ENCODE results near the gene U2SURP. TPM values are rescaled to one million over a fixed set of nuclear protein-coding genes. Genes with fewer than 3 reads are reported as not detected.

The U2SURP gene
- total RNA-seq, 1 experiment from 2014 or later, result 168 TPM

DNA sequence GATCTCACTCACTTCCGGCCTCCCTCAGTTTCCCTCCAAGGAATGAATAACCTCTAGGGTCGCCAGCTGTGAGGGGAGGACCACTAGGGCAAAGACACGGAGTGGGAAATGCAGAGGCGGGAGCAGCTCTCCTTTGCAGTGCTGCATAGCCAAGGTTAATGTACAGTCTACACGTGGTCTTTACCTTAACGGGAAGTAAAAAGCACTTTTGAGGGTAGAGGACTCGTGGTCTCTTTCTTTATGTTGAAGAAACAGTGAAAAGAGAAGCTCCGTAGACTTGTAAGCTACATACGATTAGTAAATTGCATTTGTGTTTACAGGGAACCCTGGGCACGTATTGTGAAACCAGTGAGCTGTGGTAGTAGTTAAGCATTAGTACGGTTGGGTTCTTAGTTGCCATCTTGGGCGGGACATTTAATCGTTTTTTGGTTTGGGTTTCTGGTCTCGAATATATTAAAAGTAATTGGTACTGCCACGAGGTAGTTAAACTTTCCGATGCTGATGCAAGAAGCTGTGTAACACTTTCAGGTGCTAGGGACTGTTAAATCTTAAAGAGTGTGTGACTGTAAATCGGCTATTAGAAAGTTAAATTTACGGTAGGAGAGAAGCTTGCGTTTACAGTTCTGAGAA, 828 bp downstream of the U2SURP start:
- Histone ChIP-seq H2BK120ac (ENCODE audit: low read depth, low read length, poor library complexity, severe bottlenecking) (no peak overlapping the region), H3K79me2 (ENCODE audit: insufficient read depth, low read length) (peaks cover 41% of the 10 kb centered on the region; the same call in 1 of the 2 replicates), H2BK12ac (ENCODE audit: insufficient read length, low read depth, low read length) (no peak overlapping the region), H2BK20ac (ENCODE audit: low read depth, low read length, poor library complexity, severe bottlenecking) (no peak overlapping the region), H3K27me3 (ENCODE audit: insufficient read depth, low read length) (no peaks in the 10 kb centered on the region), H3K18ac (ENCODE audit: insufficient read length, low read depth, low read length) (peak overlapping the region; percentile 87), H3K27ac (ENCODE audit: insufficient read length, low read depth, low read length) (peak overlapping the region; percentile 91), H3K4me1 (ENCODE audit: insufficient read depth, low read length) (no peaks in the 10 kb centered on the region), H4K5ac (ENCODE audit: insufficient read length, low read depth, low read length) (peak overlapping the region; percentile 87), H3K4ac (ENCODE audit: low read depth, low read length) (peak overlapping the region; percentile 24; the same call in 1 of the 2 replicates), H3K9ac (ENCODE audit: extremely low read depth, insufficient read length, low read length) (peak overlapping the region; percentile 98), H2AK5ac (ENCODE audit: insufficient read length, low read length) (no peak overlapping the region), H3K4me2 (ENCODE audit: insufficient read depth, insufficient read length, low read length) (peak overlapping the region; percentile 98), H4K20me1 (ENCODE audit: control insufficient read depth, insufficient read depth, insufficient read length) (no peaks in the 10 kb centered on the region), H3T11ph (ENCODE audit: low read length) (no peak overlapping the region), H3K23me2 (ENCODE audit: insufficient read length, low read depth, low read length, poor library complexity, severe bottlenecking) (peaks cover 14% of the 10 kb centered on the region), H2BK15ac (ENCODE audit: low read depth, low read length) (no peak overlapping the region), H2BK5ac (ENCODE audit: insufficient read length, low read length) (peak overlapping the region; percentile 85), H3K9me3 (ENCODE audit: control insufficient read depth, low read depth, low read length) (no peaks in the 10 kb centered on the region), H3K56ac (ENCODE audit: insufficient read length, low read depth, low read length) (peak overlapping the region; percentile 96), H4K91ac (ENCODE audit: insufficient read length, low read depth, low read length) (peak overlapping the region; percentile 39), H3K14ac (ENCODE audit: insufficient read depth, low read length) (peak overlapping the region; percentile 86), H3K23ac (ENCODE audit: insufficient read length, low read depth, low read length) (peak overlapping the region; percentile 11), H4K8ac (replicated peaks; ENCODE audit: insufficient read length, low read depth, low read length) (peak overlapping the region; percentile 95), H2AFZ (ENCODE audit: low read length) (no peak overlapping the region), H3K79me1 (ENCODE audit: insufficient read depth, low read depth, low read length, poor library complexity, severe bottlenecking) (no peaks in the 10 kb centered on the region)
- Mint-ChIP-seq H3K4me1 (peaks cover 21 to 28% of the 10 kb centered on the region in 2 experiments), H3K4me3 (peak overlapping the region; percentile 90 to 96), H3K27ac (peak overlapping the region; percentile 98 to 99 (median 99)), H3K27me3 (ENCODE audit: low read depth) (no peaks in the 10 kb centered on the region), H3K36me3 (ENCODE audit: insufficient read depth in 1 of 3, low read depth in 3 of 3) (peaks cover 0 to 3% (median 0%) of the 10 kb centered on the region in 3 experiments; a peak in 4 of 7 replicates), H3K9me3 (no peaks in the 10 kb centered on the region)
- TF ChIP-seq, protein P1, sequence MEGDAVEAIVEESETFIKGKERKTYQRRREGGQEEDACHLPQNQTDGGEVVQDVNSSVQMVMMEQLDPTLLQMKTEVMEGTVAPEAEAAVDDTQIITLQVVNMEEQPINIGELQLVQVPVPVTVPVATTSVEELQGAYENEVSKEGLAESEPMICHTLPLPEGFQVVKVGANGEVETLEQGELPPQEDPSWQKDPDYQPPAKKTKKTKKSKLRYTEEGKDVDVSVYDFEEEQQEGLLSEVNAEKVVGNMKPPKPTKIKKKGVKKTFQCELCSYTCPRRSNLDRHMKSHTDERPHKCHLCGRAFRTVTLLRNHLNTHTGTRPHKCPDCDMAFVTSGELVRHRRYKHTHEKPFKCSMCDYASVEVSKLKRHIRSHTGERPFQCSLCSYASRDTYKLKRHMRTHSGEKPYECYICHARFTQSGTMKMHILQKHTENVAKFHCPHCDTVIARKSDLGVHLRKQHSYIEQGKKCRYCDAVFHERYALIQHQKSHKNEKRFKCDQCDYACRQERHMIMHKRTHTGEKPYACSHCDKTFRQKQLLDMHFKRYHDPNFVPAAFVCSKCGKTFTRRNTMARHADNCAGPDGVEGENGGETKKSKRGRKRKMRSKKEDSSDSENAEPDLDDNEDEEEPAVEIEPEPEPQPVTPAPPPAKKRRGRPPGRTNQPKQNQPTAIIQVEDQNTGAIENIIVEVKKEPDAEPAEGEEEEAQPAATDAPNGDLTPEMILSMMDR (conservative IDR thresholded peaks at IDR 0.05), result no peak
- WGBS (ENCODE audit: extremely low coverage, insufficient read length, low lambda C conversion rate), result no CpG with 5 or more reads among the region's 19 CpGs
- no peak for DNase-seq

Data from H9 (cell line).